COLO668 (cell line): ENCODE data around the gene RGS9.
A peak's percentile ranks its signal among the peaks of the same experiment; 100 is the strongest.

Experiments used
- DNase-seq: peaks from one replicate; lab custom pipeline; 2025; ENCODE audit not compliant: unreplicated experiment; lab: John Stamatoyannopoulos, UW

Gene RGS9

GRCh38 chr17:65181237-65182061 lies 44.3 kb downstream of the RGS9 start:
- no peak for DNase-seq

GRCh38 chr17:65182233-65182632 lies 45.1 kb downstream of the RGS9 start:
- DNase-seq, result no peak

DNA sequence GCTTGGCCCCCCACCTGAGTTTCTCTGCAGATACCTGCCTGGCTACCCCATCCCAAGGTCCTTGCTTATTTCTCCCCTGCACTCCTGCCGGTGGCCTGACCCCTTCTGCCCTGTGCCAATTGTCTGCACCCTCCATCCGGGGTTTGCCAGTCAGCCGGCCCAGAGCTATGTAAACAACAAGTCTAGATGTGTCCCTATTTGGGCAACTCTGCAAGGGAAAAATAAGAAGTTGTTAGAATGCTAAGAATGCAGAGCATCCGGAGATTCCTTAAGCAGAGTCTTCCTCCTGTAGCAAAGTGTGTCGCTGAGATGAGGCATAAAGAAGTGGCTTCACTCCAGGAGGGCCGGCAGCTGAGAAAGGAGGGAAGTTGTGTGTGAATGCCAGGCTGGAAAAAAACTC lies 46.6 kb downstream of the RGS9 start:
- no peak for DNase-seq

DNA sequence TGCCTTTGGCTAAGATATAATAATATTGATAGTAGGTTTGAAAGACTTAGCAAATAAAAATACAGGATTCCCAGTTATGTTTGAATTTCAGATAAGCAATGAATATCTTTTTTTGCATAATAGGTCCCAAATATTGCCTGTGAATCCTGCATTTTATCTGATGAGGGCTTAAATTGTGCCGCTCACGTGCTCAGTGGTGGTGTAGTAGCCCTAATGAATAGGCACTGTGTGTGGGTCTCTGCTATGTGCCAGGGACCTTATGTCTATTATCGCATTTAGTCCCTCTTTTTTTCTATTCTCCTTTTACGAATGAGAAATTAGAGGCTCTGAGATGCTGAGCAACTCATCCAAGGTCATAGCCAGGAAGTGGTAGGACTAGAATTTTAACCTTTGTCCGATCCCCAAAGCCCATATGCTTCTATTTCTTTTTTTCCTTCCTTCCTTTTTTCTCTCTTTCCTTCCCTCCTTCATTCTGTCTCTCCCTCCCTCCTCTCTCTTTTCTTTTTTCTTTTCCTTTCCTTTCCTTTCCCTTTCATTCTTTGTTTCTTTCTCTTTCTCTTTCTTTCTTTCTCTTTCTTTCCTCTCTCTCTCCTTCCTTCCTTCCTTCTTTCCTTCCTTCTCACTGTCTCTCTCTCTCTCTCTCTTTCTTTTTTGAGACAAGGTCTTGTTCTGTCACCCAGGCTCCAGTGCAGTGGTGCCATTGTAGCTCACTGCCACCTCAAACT lies 47.2 kb downstream of the RGS9 start:
- no peak for DNase-seq

- DNase-seq, result no peak
These were observed 47.9 kb downstream of the RGS9 start for GRCh38 chr17:65185062-65185461.

GRCh38 chr17:65185668-65186382 lies 48.7 kb downstream of the RGS9 start:
- DNase-seq, result no peak

DNA sequence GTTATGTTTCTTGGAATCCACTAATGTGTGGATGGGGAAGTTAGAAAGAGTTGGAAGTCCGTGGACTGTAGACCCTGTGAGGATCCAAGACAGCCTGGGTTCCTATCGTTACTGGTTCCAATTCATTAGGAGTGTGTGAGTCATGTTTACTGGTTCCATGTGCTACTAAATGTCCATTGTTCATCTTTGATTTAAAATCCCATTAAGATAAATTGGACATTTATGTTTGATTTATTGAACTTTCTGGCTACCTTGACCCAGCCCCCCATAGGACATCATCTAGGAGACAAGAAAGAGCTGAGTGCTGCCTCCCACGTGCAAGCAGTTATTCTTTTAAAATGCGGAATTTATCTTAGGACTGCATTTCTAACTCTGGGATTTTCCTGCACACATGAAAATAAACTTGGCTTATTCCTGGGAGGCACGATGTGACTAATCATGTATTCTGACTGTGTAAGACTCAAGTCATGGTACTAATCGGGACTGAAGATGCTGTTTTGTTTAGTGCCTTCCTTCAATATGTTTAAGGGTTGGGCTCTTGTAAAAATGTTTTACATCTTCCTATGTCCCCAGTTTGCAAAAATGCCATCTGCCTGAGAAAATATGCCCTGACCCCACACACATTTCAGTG lies 53.4 kb downstream of the RGS9 start:
- no peak for DNase-seq

DNA sequence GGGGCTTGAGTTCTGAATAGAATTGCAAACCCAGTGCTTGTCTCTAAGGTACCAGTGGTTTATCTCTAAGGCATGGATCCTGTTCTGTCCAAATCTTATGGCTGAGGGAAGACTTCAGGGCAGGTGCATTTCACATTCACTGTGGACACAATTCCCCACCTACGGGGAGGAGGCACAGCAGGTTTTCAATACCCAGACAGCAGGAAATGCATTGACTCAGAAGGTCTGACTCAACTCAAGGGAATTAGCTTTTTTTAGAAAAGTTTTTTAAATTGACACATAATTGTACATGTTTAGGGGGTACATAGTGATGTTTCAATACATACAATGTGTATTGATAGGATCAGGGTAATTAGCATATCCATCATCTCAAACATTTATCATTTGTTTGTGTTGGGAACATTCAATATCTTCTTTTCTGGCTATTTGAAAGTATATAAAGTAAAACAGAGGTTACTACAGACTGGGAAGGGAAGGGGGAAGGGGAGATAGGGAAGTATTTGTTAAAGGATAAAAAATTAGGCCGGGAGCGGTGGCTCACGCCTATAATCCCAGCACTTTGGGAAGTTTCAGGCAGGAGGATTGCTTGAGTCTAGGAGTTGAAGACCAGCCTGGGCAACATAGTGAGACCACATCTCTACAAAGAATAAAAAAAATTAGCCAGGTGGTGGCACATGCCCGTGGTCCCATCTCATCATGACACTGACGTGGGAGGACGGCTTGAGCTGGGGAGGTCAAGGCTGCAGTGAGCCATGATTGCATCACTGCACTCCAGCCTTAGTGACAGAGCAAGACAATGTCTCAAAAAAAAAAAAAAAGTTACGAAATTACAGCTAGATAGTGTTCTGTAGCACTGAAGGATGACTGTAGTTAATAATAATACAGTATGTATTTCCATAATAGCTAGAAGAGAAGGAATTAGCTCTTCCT lies 54.9 kb downstream of the RGS9 start:
- DNase-seq, result no peak

DNA sequence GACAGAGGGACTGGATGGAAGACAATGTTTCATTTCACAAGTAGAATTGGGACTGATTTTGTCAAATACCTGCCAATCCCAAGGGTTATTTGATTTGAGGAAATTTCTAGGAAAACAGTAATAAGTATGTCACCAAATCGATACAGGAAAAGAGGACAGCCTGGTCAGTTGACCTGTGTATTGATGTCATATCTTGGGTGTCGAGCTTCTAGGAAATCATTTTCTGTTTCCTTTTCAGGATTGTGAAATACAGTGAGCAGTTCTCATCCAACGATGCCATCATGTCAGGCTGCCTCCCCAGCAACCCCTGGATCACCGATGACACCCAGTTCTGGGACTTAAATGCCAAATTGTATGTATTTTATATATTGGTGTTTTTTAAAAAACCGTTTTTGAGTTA lies 56.1 kb downstream of the RGS9 start:
- no peak for DNase-seq

GRCh38 chr17:65193716-65194293 lies 56.6 kb downstream of the RGS9 start:
- DNase-seq, result no peak

GRCh38 chr17:65194670-65195334 lies 57.6 kb downstream of the RGS9 start:
- DNase-seq, result no peak

DNA sequence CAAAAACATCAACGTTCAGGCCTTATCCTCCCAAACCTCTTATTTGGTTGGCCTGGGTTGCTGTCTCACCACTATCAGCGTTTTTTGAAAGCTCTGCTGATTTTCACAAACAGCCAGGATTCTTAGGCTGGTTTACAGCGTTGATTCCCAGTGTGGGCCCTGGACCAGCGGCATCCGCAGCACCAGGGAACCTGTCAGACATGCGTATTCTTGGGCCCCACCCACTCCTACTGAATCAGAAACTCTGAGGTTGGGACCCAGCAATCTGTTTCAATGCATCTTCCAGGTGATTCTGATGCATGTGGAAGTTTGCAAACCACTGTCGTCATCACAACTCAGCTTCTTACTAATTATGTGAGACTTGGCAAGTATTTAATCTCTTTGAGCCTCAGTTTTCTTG lies 58.5 kb downstream of the RGS9 start:
- no peak for DNase-seq

GRCh38 chr17:65196617-65197016 lies 59.4 kb downstream of the RGS9 start:
- DNase-seq, result no peak

DNA sequence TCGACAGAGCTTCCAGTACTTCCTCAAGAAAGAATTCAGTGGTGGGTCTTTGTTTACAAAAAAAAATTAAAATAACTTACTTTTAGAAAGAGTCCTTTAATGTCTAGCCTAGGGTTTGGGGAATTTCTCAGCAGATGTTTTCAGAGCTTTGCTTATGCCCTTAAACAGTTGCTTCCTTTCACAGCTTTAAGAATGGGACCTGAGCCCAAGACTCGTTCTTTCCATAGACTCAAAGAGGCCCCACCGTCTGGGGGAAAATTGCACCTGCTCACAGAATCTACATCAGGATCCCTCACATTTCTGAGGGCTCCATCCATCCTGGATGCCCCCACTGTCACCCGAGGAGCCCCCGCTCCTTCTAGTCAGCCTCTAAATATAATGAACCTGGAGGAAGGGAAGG lies 60.0 kb downstream of the RGS9 start:
- no peak for DNase-seq

- DNase-seq, result peak; percentile 9
These were observed 61.6 kb downstream of the RGS9 start for GRCh38 chr17:65198653-65199382.

GRCh38 chr17:65201331-65201730 lies 64.2 kb downstream of the RGS9 start:
- DNase-seq, result no peak

DNA sequence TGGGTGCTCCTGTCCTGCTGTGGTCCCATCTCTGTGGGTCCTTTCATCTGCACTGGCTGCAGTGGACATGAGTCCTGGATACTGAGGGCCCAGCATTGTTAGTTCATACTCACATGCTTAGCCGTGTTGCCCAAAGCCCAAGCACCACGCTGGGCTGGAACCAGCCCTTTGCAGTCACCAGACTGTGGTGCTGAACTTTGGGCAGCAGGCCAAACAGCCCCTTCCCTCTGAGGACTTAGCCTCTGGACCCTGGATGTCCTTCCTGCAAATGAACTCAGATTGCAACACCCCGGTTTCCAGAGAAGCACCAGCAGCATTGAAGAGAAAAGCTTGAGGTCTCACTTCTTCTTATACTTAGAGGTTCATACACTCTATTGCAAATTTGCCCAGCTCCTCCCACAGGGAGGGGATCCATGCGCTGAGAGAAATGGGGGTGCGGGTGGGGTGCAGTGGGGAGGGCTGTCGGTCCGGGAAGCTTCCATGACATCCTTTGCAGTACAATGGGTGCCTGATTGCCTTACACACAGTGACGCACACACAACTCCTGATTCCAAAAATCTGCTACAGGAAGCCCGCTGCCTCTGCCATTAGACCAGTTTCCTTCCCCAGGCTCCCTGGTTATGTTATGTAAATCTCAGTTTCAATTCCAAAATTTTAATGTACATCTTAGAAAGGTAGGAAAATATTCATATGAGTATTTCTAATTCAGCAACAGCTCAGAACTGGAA lies 65.8 kb downstream of the RGS9 start:
- no peak for DNase-seq

- DNase-seq, result no peak
These were observed 66.8 kb downstream of the RGS9 start for GRCh38 chr17:65204001-65204400.
